Trophoblast cell (in vitro differentiated cells and primary cell): ENCODE measurements around the gene MORN1.

Experiments used
- DNase-seq, 2 donors: peaks; one replicate each; pipeline ENCODE4 v3.0.0-alpha.2; 2016
- H2AFZ ChIP-seq: 2 replicates; pipeline ENCODE4 v1.6.1; 2013; ENCODE audit warnings: low read length, moderate library complexity, mild to moderate bottlenecking; ENCODE audit not compliant: insufficient read depth, poor library complexity
- H2AK5ac ChIP-seq: 2 replicates; pipeline ENCODE4 v1.6.1; 2013; ENCODE audit warnings: mild to moderate bottlenecking, low read length
- H2BK120ac ChIP-seq: 2 replicates; pipeline ENCODE4 v1.6.1; 2013; ENCODE audit warnings: low read length, mild to moderate bottlenecking, moderate library complexity; ENCODE audit not compliant: insufficient read depth, poor library complexity
- H2BK12ac ChIP-seq: 2 replicates; pipeline ENCODE4 v1.6.1; 2013; ENCODE audit warnings: mild to moderate bottlenecking, low read length, moderate library complexity
- H2BK5ac ChIP-seq: 2 replicates; pipeline ENCODE4 v1.6.1; 2013; ENCODE audit warnings: low read length, low read depth, moderate library complexity, mild to moderate bottlenecking; ENCODE audit not compliant: poor library complexity
- H3K14ac ChIP-seq: 2 replicates; pipeline ENCODE4 v1.6.1; 2013; ENCODE audit warnings: mild to moderate bottlenecking, low read length
- H3K18ac ChIP-seq: 2 replicates; pipeline ENCODE4 v1.6.1; 2013; ENCODE audit warnings: mild to moderate bottlenecking, low read length
- H3K23ac ChIP-seq: 2 replicates; pipeline ENCODE4 v1.6.1; 2013; ENCODE audit warnings: low read length
- H3K27ac ChIP-seq: 2 replicates; pipeline ENCODE4 v1.5.1; 2013; ENCODE audit warnings: low read depth, mild to moderate bottlenecking, inconsistent platforms, low read length, moderate library complexity
- H3K27me3 ChIP-seq: 2 replicates; pipeline ENCODE4 v1.6.1; 2013; ENCODE audit warnings: inconsistent platforms, mild to moderate bottlenecking, low read length, moderate library complexity; ENCODE audit not compliant: insufficient read depth
- H3K36me3 ChIP-seq, 2 experiments: 1 replicate in 1 of 2; 2 replicates in 1 of 2; pipeline ENCODE4 v1.6.1; 2013; ENCODE audit warnings: low read length in 2 of 2, mild to moderate bottlenecking in 2 of 2, moderate library complexity in 1 of 2; ENCODE audit not compliant: insufficient read depth in 2 of 2, control insufficient read depth in 1 of 2
- H3K4ac ChIP-seq: 2 replicates; pipeline ENCODE4 v1.6.1; 2013; ENCODE audit warnings: low read depth, mild to moderate bottlenecking, low read length, moderate library complexity
- H3K4me1 ChIP-seq, 2 experiments: 1 replicate in 1 of 2; 2 replicates in 1 of 2; pipeline ENCODE4 v1.6.1; 2013; ENCODE audit warnings: low read length in 2 of 2, mild to moderate bottlenecking in 2 of 2, moderate library complexity in 1 of 2; ENCODE audit not compliant: insufficient read depth in 2 of 2, control insufficient read depth in 1 of 2
- H3K4me2 ChIP-seq: 2 replicates; pipeline ENCODE4 v1.6.1; 2013; ENCODE audit warnings: inconsistent platforms, mild to moderate bottlenecking, low read length, moderate library complexity
- H3K4me3 ChIP-seq: 2 replicates; pipeline ENCODE4 v1.5.1; 2013; ENCODE audit warnings: mild to moderate bottlenecking, low read depth, low read length, inconsistent platforms
- H3K79me1 ChIP-seq: one replicate; pipeline ENCODE4 v1.6.1; 2013; ENCODE audit warnings: low read length
- H3K79me2 ChIP-seq: 2 replicates; pipeline ENCODE4 v1.6.1; 2013; ENCODE audit warnings: low read length, mild to moderate bottlenecking; ENCODE audit not compliant: control insufficient read depth, insufficient read depth, poor library complexity
- H3K9ac ChIP-seq: 2 replicates; pipeline ENCODE4 v1.6.1; 2013; ENCODE audit warnings: mild to moderate bottlenecking, low read length
- H3K9me3 ChIP-seq: 2 replicates; pipeline ENCODE4 v1.6.1; 2013; ENCODE audit warnings: low read depth, mild to moderate bottlenecking, control low read depth, inconsistent platforms, low read length; ENCODE audit not compliant: insufficient read depth
- H4K12ac ChIP-seq: 2 replicates; pipeline ENCODE4 v1.6.1; 2013; ENCODE audit warnings: low read depth, mild to moderate bottlenecking, low read length, moderate library complexity
- H4K8ac ChIP-seq: 2 replicates; pipeline ENCODE4 v1.6.1; 2013; ENCODE audit warnings: low read depth, mild to moderate bottlenecking, low read length, moderate library complexity
- H4K91ac ChIP-seq: one replicate; pipeline ENCODE4 v1.6.1; 2013; ENCODE audit warnings: low read depth, mild to moderate bottlenecking, low read length, moderate library complexity
- WGBS: extraction: QIAGEN DNeasy Blood & Tissue Kit; methylation state at CpG from one replicate; pipeline ENCODE4 v1.1.7; 2013; ENCODE audit warnings: missing lambda C conversion rate; ENCODE audit not compliant: insufficient read length, insufficient coverage; ENCODE audit errors: extremely low coverage; 5-methylcytosine and 5-hydroxymethylcytosine counted together

Gene MORN1

DNA sequence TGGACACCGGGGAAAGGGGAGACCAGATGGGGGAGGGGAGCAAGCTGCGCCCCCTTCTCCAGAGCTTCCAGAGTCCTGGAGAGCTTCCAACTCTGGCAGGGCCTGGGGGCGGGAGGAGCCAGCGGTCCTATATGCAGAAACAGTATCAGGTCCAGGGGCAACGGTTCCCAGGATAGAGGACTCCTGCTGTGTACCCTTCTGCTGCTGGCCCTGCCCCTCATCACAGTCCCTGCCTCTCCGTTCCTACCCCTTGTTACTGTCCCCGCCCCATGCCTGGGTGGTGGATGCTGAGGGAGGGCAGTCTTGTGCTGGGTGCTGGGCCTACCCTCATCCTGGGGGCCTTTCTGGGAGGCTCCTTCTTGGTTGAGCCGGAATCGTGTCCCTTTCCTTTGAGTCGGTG, 40.2 kb upstream of the MORN1 start:
- no peak overlapping the region for H2AFZ ChIP-seq
- no peak overlapping the region for H2BK120ac ChIP-seq
- H3K4me2 ChIP-seq, result no peak overlapping the region
- H2BK12ac ChIP-seq, result no peak overlapping the region
- no peak overlapping the region for H4K91ac ChIP-seq
- WGBS, result no CpG with 5 or more reads among the region's 10 CpGs
- no peak overlapping the region for H3K27ac ChIP-seq
- no peaks in the 10 kb centered on the region for H3K36me3 ChIP-seq
- no peak overlapping the region for H2AK5ac ChIP-seq
- H4K12ac ChIP-seq, result no peak overlapping the region
- no peaks in the 10 kb centered on the region for H3K4me1 ChIP-seq
- no peak overlapping the region for H3K4me3 ChIP-seq
- H3K79me1 ChIP-seq, result no peaks in the 10 kb centered on the region
- H3K9me3 ChIP-seq, result peaks cover 20% of the 10 kb centered on the region
- no peak overlapping the region for H3K18ac ChIP-seq
- H4K8ac ChIP-seq, result no peak overlapping the region
- H3K79me2 ChIP-seq, result no peaks in the 10 kb centered on the region
- H2BK5ac ChIP-seq, result no peak overlapping the region
- DNase-seq, result no peak
- H3K14ac ChIP-seq, result no peak overlapping the region
- H3K27me3 ChIP-seq, result no peaks in the 10 kb centered on the region
- H3K23ac ChIP-seq, result no peak overlapping the region
- H3K9ac ChIP-seq, result no peak overlapping the region
- no peak overlapping the region for H3K4ac ChIP-seq

DNA sequence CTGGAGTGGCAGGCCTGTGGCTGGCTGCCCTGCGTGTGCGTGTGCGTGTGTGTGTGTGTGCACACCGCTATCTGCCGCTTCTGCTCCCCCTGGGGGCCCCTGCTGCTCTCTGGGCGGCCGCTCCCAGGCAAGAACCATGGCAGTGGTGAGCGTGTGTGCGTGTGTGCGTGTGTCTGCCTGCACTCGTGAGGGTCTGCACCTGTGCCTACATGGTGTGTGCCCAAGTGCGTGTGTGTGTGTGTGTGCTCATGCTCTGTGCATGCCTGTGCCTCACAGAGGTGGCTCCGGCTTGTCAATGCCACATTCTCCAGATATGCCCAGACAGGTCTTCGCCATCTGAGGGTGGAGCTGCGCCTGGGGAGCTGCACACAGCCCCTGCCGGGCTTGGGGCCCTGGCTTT, 39.7 kb upstream of the MORN1 start:
- Histone ChIP-seq H2AK5ac (no peak overlapping the region), H2BK120ac (no peak overlapping the region), H3K79me1 (no peaks in the 10 kb centered on the region), H3K23ac (no peak overlapping the region), H3K4me1 (no peaks in the 10 kb centered on the region), H4K12ac (no peak overlapping the region), H3K79me2 (no peaks in the 10 kb centered on the region), H4K8ac (no peak overlapping the region), H3K36me3 (no peaks in the 10 kb centered on the region), H3K27me3 (no peaks in the 10 kb centered on the region), H2BK5ac (no peak overlapping the region), H3K18ac (no peak overlapping the region), H3K9me3 (peaks cover 20% of the 10 kb centered on the region), H3K14ac (no peak overlapping the region), H3K27ac (no peak overlapping the region), H2AFZ (no peak overlapping the region), H3K9ac (no peak overlapping the region), H4K91ac (no peak overlapping the region), H3K4ac (no peak overlapping the region), H3K4me2 (no peak overlapping the region), H3K4me3 (no peak overlapping the region), H2BK12ac (no peak overlapping the region)
- no peak for DNase-seq
- no CpG with 5 or more reads among the region's 16 CpGs for WGBS

GRCh38 chr1:2430592-2430973, 39.2 kb upstream of the MORN1 start:
- peaks cover 20% of the 10 kb centered on the region for H3K9me3 ChIP-seq

DNA sequence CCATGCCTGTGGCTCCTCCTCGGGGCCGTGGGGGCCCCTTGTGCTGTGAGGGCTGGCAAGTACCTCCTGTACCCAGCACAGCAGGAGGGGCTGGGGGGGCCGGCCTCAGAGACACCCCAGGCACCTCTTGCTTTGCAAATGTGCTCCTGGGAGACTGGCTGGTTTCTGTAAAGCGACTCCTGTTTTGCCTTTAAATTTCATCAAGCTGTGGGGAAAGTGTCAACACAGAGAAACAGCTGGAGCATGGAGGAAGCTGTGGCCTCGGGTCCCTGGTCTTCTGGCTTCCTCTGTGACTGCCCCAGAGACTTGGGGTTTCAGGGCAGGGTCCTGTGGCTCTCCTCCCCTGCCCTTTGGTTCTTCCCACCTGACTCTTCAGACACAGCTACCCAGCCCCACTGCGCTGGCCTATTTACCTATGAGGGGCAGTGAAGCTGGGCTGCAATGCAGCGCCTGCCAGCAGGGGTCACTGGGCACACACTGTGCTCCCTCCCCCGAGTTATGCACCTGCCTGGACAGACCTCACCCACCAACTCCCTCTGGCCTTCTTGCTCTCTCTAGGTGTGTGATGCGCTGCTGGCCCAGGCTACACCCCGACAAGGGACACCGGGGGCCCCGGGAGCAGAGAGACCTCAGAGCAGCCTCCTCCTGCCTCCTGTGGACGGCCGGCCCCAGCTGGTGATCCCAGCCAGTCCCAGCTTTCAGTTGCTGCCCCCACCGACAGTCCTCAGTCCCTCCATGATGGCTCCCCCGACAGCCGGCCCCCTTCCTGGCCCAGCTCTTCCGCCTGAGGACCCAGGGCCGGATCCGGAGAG, 38.6 kb upstream of the MORN1 start:
- Histone ChIP-seq H3K4me3 (no peak overlapping the region), H2AK5ac (no peak overlapping the region), H3K36me3 (no peaks in the 10 kb centered on the region), H2BK5ac (no peak overlapping the region), H3K4me2 (no peak overlapping the region), H3K9ac (no peak overlapping the region), H4K8ac (no peak overlapping the region), H3K18ac (no peak overlapping the region), H3K27ac (no peak overlapping the region), H2BK120ac (no peak overlapping the region), H3K79me1 (no peaks in the 10 kb centered on the region), H3K23ac (no peak overlapping the region), H2AFZ (no peak overlapping the region), H3K14ac (no peak overlapping the region), H4K12ac (no peak overlapping the region), H3K4me1 (no peaks in the 10 kb centered on the region), H3K9me3 (peaks cover 20% of the 10 kb centered on the region), H3K27me3 (no peaks in the 10 kb centered on the region), H2BK12ac (no peak overlapping the region), H3K79me2 (no peaks in the 10 kb centered on the region), H3K4ac (no peak overlapping the region), H4K91ac (no peak overlapping the region)
- no CpG with 5 or more reads among the region's 20 CpGs for WGBS
- DNase-seq, result peak in 1 of 2 donors; percentile 58

More at GRCh38 chr1:2430592-2430973, 39.2 kb upstream of the MORN1 start:
- DNase-seq, result no peak
- Histone ChIP-seq H3K23ac (no peak overlapping the region), H3K18ac (no peak overlapping the region), H2BK5ac (no peak overlapping the region), H2BK12ac (no peak overlapping the region), H3K36me3 (no peaks in the 10 kb centered on the region), H2BK120ac (no peak overlapping the region), H3K4me1 (no peaks in the 10 kb centered on the region), H4K12ac (no peak overlapping the region), H3K14ac (no peak overlapping the region), H3K79me2 (no peaks in the 10 kb centered on the region), H3K4me2 (no peak overlapping the region), H3K27ac (no peak overlapping the region), H3K9ac (no peak overlapping the region), H3K79me1 (no peaks in the 10 kb centered on the region), H3K27me3 (no peaks in the 10 kb centered on the region), H2AFZ (no peak overlapping the region), H4K91ac (no peak overlapping the region), H3K4ac (no peak overlapping the region), H4K8ac (no peak overlapping the region), H2AK5ac (no peak overlapping the region), H3K4me3 (no peak overlapping the region)
- WGBS, result no CpG with 5 or more reads among the region's 10 CpGs
